Breast epithelium (tissue), 4 donors: ENCODE results near the gene NAV3. TPM values are rescaled to one million over a fixed set of nuclear protein-coding genes. Genes with fewer than 3 reads are reported as not detected.

Experiments used
- DNase-seq, 2 donors: peaks; one replicate each; pipeline ENCODE4 v3.0.0-alpha.2; 2019; ENCODE audit warnings: low spot score in 2 of 2
- H3K27ac ChIP-seq, 2 donors: fragments of 200-600 bp; sonication (generic) in 1 of 2; one replicate each; pipeline ENCODE4 v1.5.1; 2016 to 2019; ENCODE audit warnings: mild to moderate bottlenecking in 1 of 2
- H3K27me3 ChIP-seq, 2 donors: fragments of 200-600 bp; sonication (generic) in 1 of 2; one replicate each; pipeline versions ENCODE4 v1.5.1 to v1.6.0; 2017 to 2019; ENCODE audit warnings: control low read depth in 1 of 2, mild to moderate bottlenecking in 1 of 2
- H3K36me3 ChIP-seq: fragments of 200-600 bp; one replicate; pipeline ENCODE4 v1.5.1; 2019
- H3K4me1 ChIP-seq, 2 donors: fragments of 200-600 bp; sonication (generic); one replicate each; pipeline ENCODE4 v1.5.1; 2016 to 2019; ENCODE audit warnings: control low read depth in 1 of 2
- H3K4me3 ChIP-seq, 3 donors: fragments of 200-600 bp; sonication (generic); 1 replicate in 2 of 3; 2 replicates in 1 of 3; pipeline ENCODE4 v1.5.1; 2016 to 2019; ENCODE audit warnings: mild to moderate bottlenecking in 3 of 3, moderate library complexity in 2 of 3
- H3K9me3 ChIP-seq, 2 donors: fragments of 200-600 bp; sonication (generic) in 1 of 2; one replicate each; pipeline ENCODE4 v1.5.1; 2016 to 2019; ENCODE audit warnings: control low read depth in 1 of 2
- CTCF ChIP-seq, 3 donors: fragments of 450-650 bp; IDR thresholded peaks; one replicate each; pipeline ENCODE4 v1.5.1; 2016 to 2017; ENCODE audit warnings: antibody characterized with exemption in 3 of 3, mild to moderate bottlenecking in 3 of 3, moderate library complexity in 3 of 3
- POLR2A ChIP-seq: fragments of 450-650 bp; IDR thresholded peaks from one replicate; pipeline ENCODE4 v1.6.1; 2016; ENCODE audit warnings: antibody characterized with exemption, mild to moderate bottlenecking, moderate library complexity
- POLR2AphosphoS5 ChIP-seq, 3 donors: sonication (generic); formaldehyde crosslinking; IDR thresholded peaks; one replicate each; pipeline ENCODE4 v1.6.1; 2017; ENCODE audit warnings: antibody characterized with exemption in 3 of 3
- intact Hi-C: fragments of 100-400 bp; cut with DNase I; formaldehyde crosslinking; loops from one replicate; pipeline ENCODE4 v1.15.1; 2023; ENCODE audit warnings: low total_unique reads
- total RNA-seq, 3 donors: library from RNA; depleted of rRNA; stranded (reverse); fragments of >200 nt; gene quantifications; one replicate each; pipeline ENCODE4 v1.1.0, GENCODE V29; 2016

The NAV3 gene
- total RNA-seq, 3 donors from 2014 or later = 25.6 to 46.1 (median 41.1) TPM

DNA sequence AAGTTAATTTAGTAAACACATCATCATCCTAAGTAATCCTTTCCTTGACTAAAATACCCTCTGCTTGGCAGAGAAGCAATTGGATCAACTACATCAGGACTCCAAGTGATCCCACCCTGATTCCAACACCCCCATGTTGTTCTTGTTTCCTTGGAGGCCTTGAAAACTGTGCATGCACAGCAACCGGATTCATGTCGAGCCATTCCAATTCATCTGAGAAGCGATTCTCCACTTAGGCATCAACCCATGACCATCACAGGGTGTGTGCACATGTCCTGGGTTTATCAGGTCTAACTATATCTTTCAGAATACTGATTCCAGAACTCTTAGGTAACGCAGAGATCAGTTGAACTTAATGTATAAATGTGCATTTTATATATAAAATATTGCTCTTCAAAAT is 163.0 kb downstream of the NAV3 start:
- Histone ChIP-seq H3K4me1 (no peaks in the 10 kb centered on the region), H3K9me3 (peaks cover 0 to 6% of the 10 kb centered on the region in 2 donors), H3K4me3 (no peak overlapping the region), H3K27ac (no peak overlapping the region), H3K27me3 (no peaks in the 10 kb centered on the region), H3K36me3 (no peaks in the 10 kb centered on the region)
- no peak for TF ChIP-seq POLR2AphosphoS5 (IDR thresholded peaks at IDR 0.05)
- no peak for TF ChIP-seq CTCF (IDR thresholded peaks at IDR 0.05)
- no peak for TF ChIP-seq POLR2A
- intact Hi-C loops = no loop called here
- DNase-seq = no peak

DNA sequence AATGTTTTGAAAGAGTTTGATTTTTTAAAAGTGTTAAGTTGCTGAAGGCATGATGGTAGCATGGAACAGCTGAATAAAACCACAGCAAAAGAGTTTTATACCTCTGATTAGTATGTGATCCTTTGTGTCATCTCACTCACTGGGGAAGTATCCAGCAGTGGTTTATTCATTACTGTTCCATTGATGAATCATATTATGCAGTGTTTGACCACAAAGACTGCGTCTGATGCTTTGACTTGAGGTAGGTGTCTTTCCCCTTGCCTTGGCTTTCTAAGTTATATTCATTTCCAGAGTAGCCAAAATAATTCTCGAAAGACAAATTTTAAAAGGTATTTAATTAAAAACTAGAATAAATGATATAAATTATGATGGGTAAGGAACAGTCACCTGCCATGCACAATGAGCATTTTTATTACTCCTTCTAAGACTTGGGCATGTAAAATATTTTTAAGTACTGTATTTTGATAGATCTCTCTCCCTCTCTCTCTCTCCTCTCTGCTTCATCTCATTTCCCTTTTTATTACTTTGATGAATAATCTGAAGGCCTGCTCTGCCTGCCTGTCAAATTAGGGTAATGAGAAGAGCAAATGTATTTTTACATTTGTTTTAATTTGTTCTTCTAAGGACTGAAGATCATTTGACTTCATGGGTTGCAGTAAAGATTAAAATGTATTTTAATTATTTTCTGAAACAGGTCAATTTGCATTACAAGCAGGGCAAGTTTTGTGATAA is 164.9 kb downstream of the NAV3 start:
- Histone ChIP-seq H3K27me3 (no peaks in the 10 kb centered on the region), H3K9me3 (no peaks in the 10 kb centered on the region), H3K27ac (no peak overlapping the region), H3K4me1 (no peaks in the 10 kb centered on the region), H3K36me3 (no peaks in the 10 kb centered on the region), H3K4me3 (no peak overlapping the region)
- intact Hi-C loops = no loop called here
- no peak for TF ChIP-seq POLR2A
- TF ChIP-seq CTCF (IDR thresholded peaks at IDR 0.05) = no peak
- TF ChIP-seq POLR2AphosphoS5 (IDR thresholded peaks at IDR 0.05) = no peak
- no peak for DNase-seq

GRCh38 chr12:77996670-77997069 is 166.0 kb downstream of the NAV3 start:
- TF ChIP-seq POLR2AphosphoS5 (IDR thresholded peaks at IDR 0.05) (no peak), CTCF (IDR thresholded peaks at IDR 0.05) (no peak), POLR2A (no peak)
- Histone ChIP-seq H3K9me3 (no peaks in the 10 kb centered on the region), H3K27ac (no peak overlapping the region), H3K4me3 (no peak overlapping the region), H3K4me1 (no peaks in the 10 kb centered on the region), H3K27me3 (no peaks in the 10 kb centered on the region), H3K36me3 (no peaks in the 10 kb centered on the region)
- DNase-seq = no peak
- intact Hi-C loops = no loop called here

- no peaks in the 10 kb centered on the region for H3K9me3 ChIP-seq
- TF ChIP-seq POLR2AphosphoS5 (IDR thresholded peaks at IDR 0.05) = no peak
- TF ChIP-seq CTCF (IDR thresholded peaks at IDR 0.05) = no peak
- TF ChIP-seq POLR2A = no peak
- H3K4me3 ChIP-seq = no peak overlapping the region
- no peaks in the 10 kb centered on the region for H3K4me1 ChIP-seq
- H3K36me3 ChIP-seq = no peaks in the 10 kb centered on the region
- no peak overlapping the region for H3K27ac ChIP-seq
- DNase-seq = no peak
- H3K27me3 ChIP-seq = no peaks in the 10 kb centered on the region
- intact Hi-C loops = no loop called here
Measured at GRCh38 chr12:77998236-77998786, 167.6 kb downstream of the NAV3 start.

DNA sequence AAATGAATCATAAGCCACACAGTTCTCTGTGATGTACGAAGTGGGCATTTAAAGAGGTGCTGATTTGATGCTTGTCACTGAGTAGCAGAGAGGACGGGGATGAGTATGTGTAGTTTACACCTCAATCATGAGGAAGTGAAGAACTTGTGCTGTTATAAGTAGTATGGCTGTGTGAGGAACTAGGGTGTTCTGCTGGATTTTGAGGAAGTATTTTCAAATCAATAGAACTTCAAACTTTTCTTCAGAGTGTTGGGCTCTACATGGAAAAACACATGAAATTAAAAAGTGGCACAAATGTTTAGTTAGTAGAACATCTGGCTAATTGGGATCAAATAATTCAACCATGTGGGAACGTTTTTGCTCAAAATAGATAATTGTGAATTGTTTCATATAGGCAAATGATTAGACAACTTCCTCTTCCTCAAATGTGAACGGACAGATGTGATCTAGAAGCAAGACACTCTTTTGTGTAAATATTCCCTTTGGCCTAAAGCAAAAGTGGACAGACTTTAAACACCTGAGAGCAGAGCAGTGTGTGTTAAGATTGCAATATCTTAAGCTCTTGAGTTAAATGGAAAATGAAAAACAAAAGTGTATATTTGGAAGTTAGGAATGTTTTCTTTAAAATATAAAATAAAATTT is 168.5 kb downstream of the NAV3 start:
- Histone ChIP-seq H3K4me1 (no peaks in the 10 kb centered on the region), H3K36me3 (no peaks in the 10 kb centered on the region), H3K27ac (no peak overlapping the region), H3K9me3 (no peaks in the 10 kb centered on the region), H3K27me3 (no peaks in the 10 kb centered on the region), H3K4me3 (no peak overlapping the region)
- intact Hi-C loops = no loop called here
- TF ChIP-seq CTCF (IDR thresholded peaks at IDR 0.05) = no peak
- TF ChIP-seq POLR2A = no peak
- TF ChIP-seq POLR2AphosphoS5 (IDR thresholded peaks at IDR 0.05) = no peak
- DNase-seq = no peak
